H9 (cell line): ENCODE measurements around the gene TANC2. TPM values are rescaled to one million over a fixed set of nuclear protein-coding genes. Genes with fewer than 3 reads are reported as not detected.

Experiments
- DNase-seq: peaks from one replicate; pipeline ENCODE4 v3.0.0-alpha.2; 2017
- H2AFZ ChIP-seq: one replicate; pipeline ENCODE4 v1.6.1; 2013; ENCODE audit warnings: mild to moderate bottlenecking, low read length, control low read depth, moderate library complexity
- H2AK5ac ChIP-seq: 2 replicates; pipeline ENCODE4 v1.6.1; 2013; ENCODE audit warnings: low read length, control low read depth, mixed read lengths; ENCODE audit not compliant: insufficient read length
- H2BK120ac ChIP-seq: one replicate; pipeline ENCODE4 v1.6.1; 2013; ENCODE audit warnings: low read depth, mild to moderate bottlenecking, low read length, control low read depth, inconsistent platforms; ENCODE audit not compliant: poor library complexity, severe bottlenecking
- H2BK12ac ChIP-seq: 2 replicates; pipeline ENCODE4 v1.6.1; 2013; ENCODE audit warnings: low read length, control low read depth, mixed read lengths, low read depth; ENCODE audit not compliant: insufficient read length
- H2BK15ac ChIP-seq: 2 replicates; pipeline ENCODE4 v1.6.1; 2013; ENCODE audit warnings: low read depth, low read length, control low read depth
- H2BK20ac ChIP-seq: one replicate; pipeline ENCODE4 v1.6.1; 2013; ENCODE audit warnings: low read depth, mild to moderate bottlenecking, low read length, control low read depth, inconsistent platforms; ENCODE audit not compliant: poor library complexity, severe bottlenecking
- H2BK5ac ChIP-seq: 2 replicates; pipeline ENCODE4 v1.6.1; 2013; ENCODE audit warnings: low read length, control low read depth, mixed read lengths; ENCODE audit not compliant: insufficient read length
- H3K14ac ChIP-seq: 2 replicates; pipeline ENCODE4 v1.6.1; 2013; ENCODE audit warnings: low read length, control low read depth; ENCODE audit not compliant: insufficient read depth
- H3K18ac ChIP-seq: 2 replicates; pipeline ENCODE4 v1.6.1; 2013; ENCODE audit warnings: low read depth, mild to moderate bottlenecking, mixed read lengths, low read length, control low read depth; ENCODE audit not compliant: insufficient read length
- H3K23ac ChIP-seq: 2 replicates; pipeline ENCODE4 v1.6.1; 2013; ENCODE audit warnings: low read length, control low read depth, mixed read lengths, low read depth; ENCODE audit not compliant: insufficient read length
- H3K23me2 ChIP-seq: 2 replicates; pipeline ENCODE4 v1.6.1; 2013; ENCODE audit warnings: low read depth, mild to moderate bottlenecking, mixed read lengths, low read length, control low read depth; ENCODE audit not compliant: insufficient read length, poor library complexity, severe bottlenecking
- H3K27ac ChIP-seq: 2 replicates; pipeline ENCODE4 v1.5.1; 2013; ENCODE audit warnings: low read length, control low read depth, mixed read lengths, low read depth; ENCODE audit not compliant: insufficient read length
- H3K27me3 ChIP-seq: 2 replicates; pipeline ENCODE4 v1.6.1; 2013; ENCODE audit warnings: low read length, control low read depth, inconsistent platforms; ENCODE audit not compliant: insufficient read depth
- H3K4ac ChIP-seq: 2 replicates; pipeline ENCODE4 v1.6.1; 2013; ENCODE audit warnings: low read depth, mild to moderate bottlenecking, control low read depth, inconsistent platforms, low read length, moderate library complexity
- H3K4me1 ChIP-seq: 2 replicates; pipeline ENCODE4 v1.6.1; 2013; ENCODE audit warnings: low read length, control low read depth, inconsistent platforms; ENCODE audit not compliant: insufficient read depth
- H3K4me2 ChIP-seq: 2 replicates; pipeline ENCODE4 v1.6.1; 2013; ENCODE audit warnings: low read length, control low read depth, mixed read lengths; ENCODE audit not compliant: insufficient read length, insufficient read depth
- H3K56ac ChIP-seq: 2 replicates; pipeline ENCODE4 v1.6.1; 2013; ENCODE audit warnings: low read depth, mild to moderate bottlenecking, mixed read lengths, low read length, control low read depth; ENCODE audit not compliant: insufficient read length
- H3K79me1 ChIP-seq: 2 replicates; pipeline ENCODE4 v1.6.1; 2013; ENCODE audit warnings: low read depth, mild to moderate bottlenecking, moderate library complexity, low read length, control low read depth, inconsistent platforms; ENCODE audit not compliant: insufficient read depth, poor library complexity, severe bottlenecking
- H3K79me2 ChIP-seq: 2 replicates; pipeline ENCODE4 v1.6.1; 2013; ENCODE audit warnings: low read length, control low read depth, inconsistent platforms; ENCODE audit not compliant: insufficient read depth
- H3K9ac ChIP-seq: 2 replicates; pipeline ENCODE4 v1.6.1; 2013; ENCODE audit warnings: low read length, control low read depth, mixed read lengths; ENCODE audit not compliant: insufficient read length; ENCODE audit errors: extremely low read depth
- H3K9me3 ChIP-seq: one replicate; pipeline ENCODE4 v1.6.1; 2013; ENCODE audit warnings: low read depth, low read length, inconsistent platforms; ENCODE audit not compliant: control insufficient read depth
- H3T11ph ChIP-seq: one replicate; pipeline ENCODE4 v1.6.1; 2013; ENCODE audit warnings: mild to moderate bottlenecking, low read length, control low read depth, inconsistent platforms
- H4K20me1 ChIP-seq: one replicate; pipeline ENCODE4 v1.6.1; 2013; ENCODE audit not compliant: control insufficient read depth, insufficient read length, insufficient read depth
- H4K5ac ChIP-seq: 2 replicates; pipeline ENCODE4 v1.6.1; 2013; ENCODE audit warnings: low read depth, mild to moderate bottlenecking, mixed read lengths, low read length, control low read depth; ENCODE audit not compliant: insufficient read length
- H4K8ac ChIP-seq: replicated peaks from 2 replicates; pipeline ENCODE4 v1.6.1; 2013; ENCODE audit warnings: low read length, control low read depth, mixed read lengths, low read depth; ENCODE audit not compliant: insufficient read length
- H4K91ac ChIP-seq: 2 replicates; pipeline ENCODE4 v1.6.1; 2013; ENCODE audit warnings: low read depth, mild to moderate bottlenecking, moderate library complexity, mixed read lengths, low read length, control low read depth; ENCODE audit not compliant: insufficient read length
- H3K27ac Mint-ChIP-seq, 3 experiments: 2 replicates in 2 of 3; 3 replicates in 1 of 3; pipeline ENCODE4 v1.8.0; 2020 to 2021; ENCODE audit warnings: mixed read lengths in 3 of 3, mild to moderate bottlenecking in 1 of 3, moderate library complexity in 1 of 3
- H3K27me3 Mint-ChIP-seq: 2 replicates; pipeline ENCODE4 v1.8.0; 2021; ENCODE audit warnings: low read depth, mild to moderate bottlenecking, moderate library complexity, mixed read lengths
- H3K36me3 Mint-ChIP-seq, 3 experiments: 2 replicates in 2 of 3; 3 replicates in 1 of 3; pipeline ENCODE4 v1.8.0; 2020 to 2021; ENCODE audit warnings: low read depth in 3 of 3, mixed read lengths in 3 of 3; ENCODE audit not compliant: insufficient read depth in 1 of 3
- H3K4me1 Mint-ChIP-seq, 2 experiments: 2 replicates each; pipeline ENCODE4 v1.8.0; 2020; ENCODE audit warnings: mixed read lengths in 2 of 2
- H3K4me3 Mint-ChIP-seq, 2 experiments: 2 replicates in 1 of 2; 3 replicates in 1 of 2; pipeline ENCODE4 v1.8.0; 2020 to 2021; ENCODE audit warnings: mild to moderate bottlenecking in 2 of 2, mixed read lengths in 2 of 2, moderate library complexity in 1 of 2
- H3K9me3 Mint-ChIP-seq, 2 experiments: 2 replicates in 1 of 2; 3 replicates in 1 of 2; pipeline ENCODE4 v1.8.0; 2020; ENCODE audit warnings: mild to moderate bottlenecking in 2 of 2, mixed read lengths in 2 of 2, moderate library complexity in 1 of 2
- CTCF ChIP-seq: fragments of 200-600 bp; sonication (generic); conservative IDR thresholded peaks from 3 replicates; pipeline ENCODE4 v1.8.0; 2021; ENCODE audit warnings: antibody characterized with exemption, mild to moderate bottlenecking
- WGBS: extraction: QIAGEN DNeasy Blood & Tissue Kit; methylation state at CpG from one replicate; pipeline ENCODE4 v1.1.7; 2013; ENCODE audit warnings: missing lambda C conversion rate, low lambda C conversion rate, mixed read lengths; ENCODE audit not compliant: insufficient read length; ENCODE audit errors: extremely low coverage; 5-methylcytosine and 5-hydroxymethylcytosine counted together
- total RNA-seq: library from RNA; stranded (reverse); gene quantifications from 2 replicates; pipeline ENCODE4 v1.2.1, GENCODE V29; 2021

The TANC2 gene
- total RNA-seq, 1 experiment from 2014 or later = 7.3 TPM

GRCh38 chr17:62916684-62917571, 49.1 kb upstream of the TANC2 start:
- no peak overlapping the region for H3K4me3 Mint-ChIP-seq
- Histone ChIP-seq H4K91ac (no peak overlapping the region), H3K4ac (no peak overlapping the region), H3K18ac (no peak overlapping the region), H2AFZ (no peak overlapping the region), H3K23ac (no peak overlapping the region), H3K9ac (no peak overlapping the region), H2BK12ac (no peak overlapping the region), H2BK20ac (no peak overlapping the region), H3K14ac (no peak overlapping the region), H2BK15ac (no peak overlapping the region), H2AK5ac (no peak overlapping the region), H3K79me1 (no peaks in the 10 kb centered on the region), H4K5ac (no peak overlapping the region), H3K27ac (no peak overlapping the region), H4K20me1 (no peaks in the 10 kb centered on the region), H2BK120ac (no peak overlapping the region), H4K8ac (no peak overlapping the region), H3K27me3 (no peaks in the 10 kb centered on the region), H3K4me1 (no peaks in the 10 kb centered on the region), H3K9me3 (no peaks in the 10 kb centered on the region), H3K23me2 (no peaks in the 10 kb centered on the region), H2BK5ac (no peak overlapping the region), H3K79me2 (no peaks in the 10 kb centered on the region), H3K4me2 (no peak overlapping the region), H3T11ph (no peak overlapping the region), H3K56ac (no peak overlapping the region)
- WGBS = no CpG with 5 or more reads among the region's 9 CpGs
- no peaks in the 10 kb centered on the region for H3K27me3 Mint-ChIP-seq
- peaks cover 1 to 7% (median 2%) of the 10 kb centered on the region in 3 experiments; a peak in 4 of 7 replicates for H3K36me3 Mint-ChIP-seq
- DNase-seq = no peak
- H3K4me1 Mint-ChIP-seq = peaks cover 3% of the 10 kb centered on the region in 2 experiments; a peak in 3 of 4 replicates
- H3K27ac Mint-ChIP-seq = no peak overlapping the region
- no peak for TF ChIP-seq CTCF
- peaks cover 5 to 8% of the 10 kb centered on the region in 2 experiments; a peak in 4 of 5 replicates for H3K9me3 Mint-ChIP-seq
